D721Med (cell line): ENCODE measurements around the gene BCKDHB.

Experiments used
- DNase-seq: peaks from one replicate; pipeline ENCODE4 v3.0.0; 2011; ENCODE audit warnings: low spot score; ENCODE audit not compliant: insufficient read length
- FAIRE-seq: peaks from 2 replicates; lab custom pipeline; 2011; peaks lifted over from hg19 to GRCh38; lab: Jason Lieb, UNC
- TF ChIP-seq, protein P1 (sequence below): IDR thresholded peaks from 2 replicates; pipeline ENCODE4 v1.5.1; 2012; ENCODE audit warnings: mild to moderate bottlenecking, control low read depth; ENCODE audit not compliant: insufficient read depth; ENCODE audit errors: missing control alignments

BCKDHB gene

GRCh38 chr6:80302716-80303115 lies 196.2 kb downstream of the BCKDHB start:
- TF ChIP-seq, protein P1, sequence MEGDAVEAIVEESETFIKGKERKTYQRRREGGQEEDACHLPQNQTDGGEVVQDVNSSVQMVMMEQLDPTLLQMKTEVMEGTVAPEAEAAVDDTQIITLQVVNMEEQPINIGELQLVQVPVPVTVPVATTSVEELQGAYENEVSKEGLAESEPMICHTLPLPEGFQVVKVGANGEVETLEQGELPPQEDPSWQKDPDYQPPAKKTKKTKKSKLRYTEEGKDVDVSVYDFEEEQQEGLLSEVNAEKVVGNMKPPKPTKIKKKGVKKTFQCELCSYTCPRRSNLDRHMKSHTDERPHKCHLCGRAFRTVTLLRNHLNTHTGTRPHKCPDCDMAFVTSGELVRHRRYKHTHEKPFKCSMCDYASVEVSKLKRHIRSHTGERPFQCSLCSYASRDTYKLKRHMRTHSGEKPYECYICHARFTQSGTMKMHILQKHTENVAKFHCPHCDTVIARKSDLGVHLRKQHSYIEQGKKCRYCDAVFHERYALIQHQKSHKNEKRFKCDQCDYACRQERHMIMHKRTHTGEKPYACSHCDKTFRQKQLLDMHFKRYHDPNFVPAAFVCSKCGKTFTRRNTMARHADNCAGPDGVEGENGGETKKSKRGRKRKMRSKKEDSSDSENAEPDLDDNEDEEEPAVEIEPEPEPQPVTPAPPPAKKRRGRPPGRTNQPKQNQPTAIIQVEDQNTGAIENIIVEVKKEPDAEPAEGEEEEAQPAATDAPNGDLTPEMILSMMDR = no peak
- FAIRE-seq (no peak), DNase-seq (no peak)

DNA sequence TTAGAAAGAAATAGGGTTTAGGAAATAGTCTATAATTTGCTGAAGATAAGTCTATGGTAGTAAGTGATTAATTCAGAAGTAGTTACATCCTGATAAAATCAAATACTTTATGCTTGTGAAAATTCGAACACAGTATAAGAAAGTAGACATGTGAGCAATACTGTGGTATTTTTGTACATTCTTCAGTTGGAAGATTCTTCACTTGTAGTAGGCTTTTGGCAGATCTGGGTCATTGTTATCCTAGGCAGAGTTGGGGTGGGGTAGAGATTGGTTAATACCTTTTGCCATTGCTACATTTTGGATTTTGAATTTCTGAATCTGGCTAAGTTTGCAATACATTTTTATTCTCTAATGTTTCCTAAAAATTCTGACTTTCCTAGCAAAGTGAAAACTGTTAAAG lies 197.5 kb downstream of the BCKDHB start:
- DNase-seq (no peak), FAIRE-seq (no peak)
- TF ChIP-seq, protein P1 = no peak

- DNase-seq = no peak
- TF ChIP-seq, protein P1 = no peak
- FAIRE-seq = no peak
Observed at GRCh38 chr6:80314531-80314930, 208.1 kb downstream of the BCKDHB start.

DNA sequence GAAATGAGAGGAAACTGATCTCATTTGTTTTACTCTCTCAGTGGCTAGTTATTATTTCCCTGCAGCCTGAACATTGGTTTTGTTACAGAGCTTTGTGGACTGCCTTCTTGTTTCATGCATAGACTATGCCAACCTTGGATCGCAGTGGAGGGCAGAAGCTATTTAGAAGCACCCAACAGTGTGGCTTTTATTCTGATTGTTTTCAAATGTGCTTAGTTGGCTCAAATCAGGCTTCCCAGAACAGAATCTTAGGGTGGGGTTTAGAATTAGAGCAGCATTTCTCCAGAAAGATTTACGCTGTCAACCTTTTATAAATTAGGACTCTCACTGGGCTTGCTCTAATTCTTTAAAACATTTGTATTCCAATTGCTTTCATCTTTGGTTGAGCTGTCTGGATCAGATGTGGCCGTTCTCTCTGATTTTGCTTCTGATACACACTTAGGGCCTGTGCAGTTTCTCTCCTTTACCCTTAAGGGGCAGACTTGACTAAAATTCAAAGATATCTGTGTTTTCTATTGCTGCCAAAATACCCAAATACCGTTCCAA lies 210.3 kb downstream of the BCKDHB start:
- TF ChIP-seq, protein P1 = no peak
- FAIRE-seq = no peak
- DNase-seq = no peak

DNA sequence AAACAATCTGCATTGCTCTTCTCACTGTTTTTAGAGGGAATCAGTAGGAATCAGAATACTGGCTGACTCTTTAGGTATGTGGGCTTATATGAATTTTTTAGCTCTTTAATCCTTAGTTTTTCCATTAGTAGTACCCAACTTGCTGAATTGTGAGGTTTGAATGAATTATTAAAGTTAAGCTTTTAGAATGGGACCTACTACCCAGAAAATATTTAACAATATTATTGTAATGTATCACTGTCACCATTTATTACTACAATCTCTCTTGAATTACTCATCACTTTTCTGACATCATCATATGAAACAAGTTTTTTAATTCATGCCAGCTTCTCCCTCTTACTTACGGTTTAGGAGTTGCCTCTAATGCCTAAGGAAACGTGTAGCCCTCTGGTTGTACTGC lies 212.7 kb downstream of the BCKDHB start:
- TF ChIP-seq, protein P1 = no peak
- DNase-seq (no peak), FAIRE-seq (no peak)

DNA sequence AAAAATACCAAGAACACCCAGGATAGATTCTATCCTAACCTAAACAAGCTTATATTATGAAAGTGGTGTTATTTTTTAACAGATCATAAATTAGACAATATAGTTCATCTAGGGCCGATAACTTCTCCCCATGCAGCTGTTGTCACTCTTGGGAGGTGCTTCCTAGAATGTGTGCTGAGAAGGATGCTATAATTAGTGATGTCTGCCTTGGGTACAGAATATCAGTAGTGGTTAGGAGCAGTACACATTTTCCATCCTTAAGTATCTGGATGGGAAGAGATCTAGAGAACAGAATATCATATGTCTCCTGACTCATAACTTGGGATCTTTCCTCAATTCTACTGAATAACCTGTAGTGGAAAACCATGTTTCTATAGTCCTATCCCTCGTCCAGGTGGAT lies 214.5 kb downstream of the BCKDHB start:
- FAIRE-seq (no peak), DNase-seq (no peak)
- TF ChIP-seq, protein P1 = no peak

DNA sequence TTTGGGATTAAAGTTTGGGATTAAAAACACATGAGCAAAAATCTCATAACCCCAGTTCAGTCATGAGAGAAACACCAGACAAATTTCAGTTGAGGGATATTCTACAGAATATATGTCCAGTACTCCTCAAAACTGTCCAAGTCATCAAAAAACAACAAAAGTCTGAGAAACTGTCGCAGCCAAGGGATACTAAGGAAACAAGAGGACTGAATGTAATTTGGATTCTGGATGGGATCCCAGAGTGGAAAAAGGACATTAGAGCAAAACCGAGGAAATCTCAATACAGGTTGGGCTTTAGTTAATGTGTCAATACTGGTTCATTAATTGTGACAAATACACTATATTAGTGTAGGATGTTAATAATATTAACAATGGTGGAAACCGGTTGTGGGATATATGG lies 219.3 kb downstream of the BCKDHB start:
- DNase-seq (no peak), FAIRE-seq (no peak)
- TF ChIP-seq, protein P1 = no peak
